Measurements from ENCODE around the gene ANKMY2. TPM values are rescaled to one million over a fixed set of nuclear protein-coding genes. Genes with fewer than 3 reads are reported as not detected.

The ANKMY2 gene
- polyA plus RNA-seq, 5 donors: 30.3 to 41.5 (median 36.8) TPM

DNA sequence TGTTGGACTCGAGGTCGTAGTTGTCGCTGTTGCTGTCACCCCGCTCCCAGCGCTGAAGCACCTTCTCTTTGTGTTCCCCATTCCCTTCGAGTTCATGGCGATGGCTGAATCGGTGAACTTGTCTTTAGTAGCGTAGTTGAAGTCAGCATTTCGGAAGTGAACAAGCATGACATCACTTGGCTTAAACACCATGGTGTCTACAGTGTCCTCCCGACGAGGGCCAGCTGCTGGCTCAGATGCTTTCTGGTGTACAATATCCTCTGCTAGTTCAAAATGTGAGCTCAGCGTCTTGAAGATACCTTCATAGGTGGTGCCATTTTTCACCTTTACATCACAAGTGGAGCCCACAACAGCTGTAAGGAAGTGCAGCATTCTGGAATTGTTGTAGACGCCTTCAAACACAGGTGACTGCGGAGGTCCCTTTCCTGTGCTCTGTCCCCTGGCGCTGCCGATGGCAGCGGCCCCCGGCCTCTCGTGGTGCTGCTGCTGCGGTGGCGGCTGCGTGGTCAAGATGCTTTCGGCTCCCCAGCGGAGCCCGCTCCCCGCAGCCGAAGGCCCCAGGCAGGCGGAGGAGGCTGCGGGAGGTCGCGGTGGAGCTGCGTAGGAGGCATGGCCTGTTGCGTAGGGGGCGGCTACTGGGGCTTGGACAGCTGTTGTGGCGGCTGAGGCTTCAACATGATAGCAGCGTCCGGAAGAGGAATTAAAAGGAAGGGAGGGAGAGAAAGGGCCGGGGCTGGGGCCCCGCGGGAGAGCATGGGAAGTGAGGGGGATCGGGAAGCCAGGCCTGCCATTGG, 59.3 kb downstream of the ANKMY2 start:
- no peak for DNase-seq

DNA sequence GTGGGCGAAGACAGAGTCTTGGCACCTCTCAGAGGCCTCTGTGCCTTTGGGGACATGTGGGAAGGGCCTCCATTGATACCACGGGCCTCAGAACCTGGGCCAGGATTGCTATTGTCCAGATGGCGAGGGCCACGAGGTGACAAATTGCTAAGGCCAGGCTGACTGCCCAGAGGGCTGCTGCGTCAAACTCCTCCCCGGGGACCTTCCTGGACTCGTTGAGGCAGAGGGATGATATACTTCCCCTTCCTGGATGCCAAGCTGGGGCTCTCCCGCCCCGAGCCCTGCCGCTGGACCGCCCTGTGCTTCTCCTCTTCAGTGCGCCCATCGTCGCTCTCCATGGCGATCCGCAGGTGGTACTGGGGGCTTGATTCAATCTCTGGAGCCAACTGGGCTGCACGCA, 60.0 kb downstream of the ANKMY2 start:
- DNase-seq: no peak

GRCh38 chr7:16583834-16584233, 61.7 kb downstream of the ANKMY2 start:
- DNase-seq: no peak

- DNase-seq: no peak
Observed at GRCh38 chr7:16581286-16581685, 64.3 kb downstream of the ANKMY2 start.

DNA sequence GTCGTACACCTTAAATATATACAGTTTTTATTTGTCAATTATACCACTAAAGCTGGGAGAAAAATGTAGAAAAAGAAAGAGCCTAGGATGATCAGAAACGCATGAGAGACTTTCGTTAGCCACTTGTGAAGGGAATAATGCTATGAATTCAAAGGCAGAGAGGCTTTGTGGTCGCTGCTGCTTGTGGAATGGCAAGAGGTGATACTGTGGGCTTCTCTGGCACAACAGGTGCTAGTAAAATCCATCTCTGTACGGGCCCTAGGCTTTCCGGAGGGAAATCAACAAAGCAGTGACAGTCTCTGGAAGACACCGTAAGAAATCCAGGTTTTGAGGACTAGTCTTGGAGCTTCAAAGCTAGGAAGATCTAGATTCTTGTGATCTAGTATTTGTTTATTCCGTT, 66.3 kb downstream of the ANKMY2 start:
- DNase-seq: no peak

DNA sequence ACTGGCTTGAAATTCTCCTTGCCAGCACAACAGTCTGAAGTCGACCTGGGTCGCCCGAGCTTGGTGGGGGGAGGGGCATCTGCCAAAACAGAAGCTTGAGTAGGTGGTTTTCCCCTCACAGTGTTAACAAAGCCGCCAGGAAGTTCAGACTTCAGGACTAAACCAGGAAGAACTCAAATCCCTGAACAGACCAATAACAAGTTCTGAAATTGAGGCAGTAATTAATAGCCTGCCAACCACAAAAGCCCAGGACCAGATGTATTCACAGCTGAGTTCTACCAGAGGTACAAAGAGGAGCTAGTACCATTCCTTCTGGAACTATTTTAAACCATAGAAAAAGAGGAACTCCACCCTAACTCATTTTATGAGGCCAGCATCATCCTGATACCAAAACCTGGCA, 73.6 kb downstream of the ANKMY2 start:
- DNase-seq: no peak

- peak; percentile 27 to 50 for DNase-seq
Observed at GRCh38 chr7:16564909-16565426, 80.6 kb downstream of the ANKMY2 start.

- no peak for DNase-seq
Observed at GRCh38 chr7:16564023-16564380, 81.6 kb downstream of the ANKMY2 start.

- DNase-seq: no peak
Observed at GRCh38 chr7:16563281-16564022, 82.1 kb downstream of the ANKMY2 start.

DNA sequence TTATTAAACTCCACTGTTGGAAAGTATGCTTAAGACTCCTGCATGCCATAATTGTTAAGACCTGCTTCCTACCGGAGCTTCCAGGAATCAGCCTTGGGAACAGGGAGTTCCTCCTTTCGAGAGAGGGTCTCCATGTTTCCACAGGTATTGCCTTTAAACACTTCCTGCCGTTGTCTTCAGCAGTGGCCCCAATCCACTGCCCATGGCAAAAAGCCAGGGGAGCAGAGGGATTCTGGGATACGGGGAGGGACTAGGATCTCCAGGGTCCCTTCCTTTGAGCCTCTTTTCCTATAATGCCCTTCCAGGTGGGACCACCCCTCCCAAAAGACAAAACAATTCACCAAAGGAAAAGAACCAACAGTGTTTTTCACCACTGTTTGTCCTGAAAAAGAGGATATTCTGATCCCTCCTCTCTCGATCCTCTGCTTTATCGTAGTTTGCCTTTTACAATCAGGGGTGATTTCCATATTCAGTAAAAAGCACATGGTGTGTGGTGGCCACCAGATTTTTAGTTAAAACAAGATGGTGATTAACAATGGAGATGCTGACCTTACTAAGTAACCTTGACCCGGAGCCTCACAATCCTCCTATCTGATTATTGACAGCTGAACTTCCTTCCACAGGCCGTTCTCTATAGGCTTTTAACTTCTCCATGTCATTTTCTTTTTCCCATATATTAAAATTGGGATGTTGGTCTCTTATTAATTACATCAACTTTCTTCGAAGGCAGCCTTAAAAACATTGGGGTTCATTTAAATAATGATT, 82.9 kb downstream of the ANKMY2 start:
- no peak for DNase-seq

DNA sequence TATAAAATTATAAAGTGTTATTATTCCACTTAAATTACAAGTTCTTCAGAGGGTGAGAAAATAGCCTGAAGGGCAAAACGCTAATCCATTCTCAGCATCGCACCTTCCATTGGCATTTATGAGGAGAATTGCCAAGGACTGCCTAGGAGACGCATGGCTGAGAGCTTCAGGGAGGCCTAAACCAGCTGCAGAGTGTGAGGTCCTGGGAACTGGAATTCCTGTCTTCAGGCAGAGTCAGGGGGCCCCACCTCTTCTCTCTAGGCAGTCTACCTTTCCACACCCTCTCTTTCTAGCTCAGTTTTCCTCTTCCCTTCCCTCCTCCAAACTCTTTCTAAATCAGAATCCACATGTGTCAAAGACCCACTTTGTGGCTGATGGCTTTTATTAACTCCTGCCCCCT, 83.6 kb downstream of the ANKMY2 start:
- no peak for DNase-seq

- DNase-seq: no peak
Observed at GRCh38 chr7:16559497-16560179, 85.9 kb downstream of the ANKMY2 start.

GRCh38 chr7:16558761-16559302, 86.7 kb downstream of the ANKMY2 start:
- no peak for DNase-seq

GRCh38 chr7:16556359-16556758, 89.2 kb downstream of the ANKMY2 start:
- no peak for DNase-seq

GRCh38 chr7:16554518-16555236, 90.9 kb downstream of the ANKMY2 start:
- DNase-seq: no peak

DNA sequence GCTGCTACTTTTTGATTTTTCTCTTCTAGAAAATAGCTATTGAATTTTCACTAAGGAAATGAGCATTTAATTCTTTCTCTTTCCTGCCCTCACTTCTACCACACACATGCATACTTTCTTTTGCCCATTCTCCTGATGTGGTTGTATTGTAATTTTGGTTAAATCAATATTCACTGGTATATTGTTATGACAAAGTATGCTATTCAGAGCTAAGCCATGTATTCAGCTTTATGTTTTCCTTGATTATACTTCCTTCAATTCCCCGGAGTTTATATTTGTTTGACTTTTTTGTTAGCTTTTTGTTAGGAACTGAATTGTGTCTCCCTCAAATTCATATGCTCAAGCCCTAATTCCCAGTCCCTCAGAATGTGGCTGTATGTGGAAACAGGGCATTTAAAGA, 94.9 kb downstream of the ANKMY2 start:
- DNase-seq: no peak
